Stimulated activated CD8-positive, alpha-beta memory T cell treated with anti-CD3 and anti-CD28 coated beads, Interleukin-15, amount 100 ng/mL, for 48 hours (primary cell): ENCODE data around the gene C1orf146.
"Not testable (repeated sequence)": the region's sequence is repeated elsewhere in the genome, so short reads cannot be mapped to it uniquely, and the experiment has no call there.

ENCODE experiments used
- DNase-seq, 2 donors: peaks; one replicate each; pipeline ENCODE4 v3.0.0-alpha.2; 2020; ENCODE audit warnings: low read depth in 2 of 2

Gene C1orf146

GRCh38 chr1:92274939-92275338 lies 57.2 kb downstream of the C1orf146 start:
- DNase-seq, result no peak

- DNase-seq, result no peak
Measured at GRCh38 chr1:92276082-92276481, 58.4 kb downstream of the C1orf146 start.

GRCh38 chr1:92277105-92277723 lies 59.5 kb downstream of the C1orf146 start:
- no peak for DNase-seq

- not testable (repeated sequence) for DNase-seq
Measured at GRCh38 chr1:92279781-92280180, 62.1 kb downstream of the C1orf146 start.

- not testable (repeated sequence) for DNase-seq
Measured at GRCh38 chr1:92281411-92281810, 63.7 kb downstream of the C1orf146 start.

GRCh38 chr1:92291372-92291999 lies 73.8 kb downstream of the C1orf146 start:
- no peak for DNase-seq
